AG09309 (cell line): ENCODE results near the gene TMEM125.

Experiments used
- DNase-seq: peaks from one replicate; pipeline ENCODE4 v3.0.0-alpha.2; 2010; ENCODE audit warnings: low read depth
- H3K4me3 ChIP-seq: 2 replicates; pipeline ENCODE4 v1.5.1; 2011; ENCODE audit warnings: mild to moderate bottlenecking, low read depth, low read length, moderate library complexity; ENCODE audit not compliant: control insufficient read depth
- TF ChIP-seq, protein P1 (sequence below): IDR thresholded peaks from 2 replicates; pipeline ENCODE4 v1.5.1; 2011; ENCODE audit warnings: mild to moderate bottlenecking, low read depth, low read length, inconsistent platforms; ENCODE audit not compliant: insufficient read depth, control insufficient read depth; ENCODE audit errors: missing control alignments

The TMEM125 gene

DNA sequence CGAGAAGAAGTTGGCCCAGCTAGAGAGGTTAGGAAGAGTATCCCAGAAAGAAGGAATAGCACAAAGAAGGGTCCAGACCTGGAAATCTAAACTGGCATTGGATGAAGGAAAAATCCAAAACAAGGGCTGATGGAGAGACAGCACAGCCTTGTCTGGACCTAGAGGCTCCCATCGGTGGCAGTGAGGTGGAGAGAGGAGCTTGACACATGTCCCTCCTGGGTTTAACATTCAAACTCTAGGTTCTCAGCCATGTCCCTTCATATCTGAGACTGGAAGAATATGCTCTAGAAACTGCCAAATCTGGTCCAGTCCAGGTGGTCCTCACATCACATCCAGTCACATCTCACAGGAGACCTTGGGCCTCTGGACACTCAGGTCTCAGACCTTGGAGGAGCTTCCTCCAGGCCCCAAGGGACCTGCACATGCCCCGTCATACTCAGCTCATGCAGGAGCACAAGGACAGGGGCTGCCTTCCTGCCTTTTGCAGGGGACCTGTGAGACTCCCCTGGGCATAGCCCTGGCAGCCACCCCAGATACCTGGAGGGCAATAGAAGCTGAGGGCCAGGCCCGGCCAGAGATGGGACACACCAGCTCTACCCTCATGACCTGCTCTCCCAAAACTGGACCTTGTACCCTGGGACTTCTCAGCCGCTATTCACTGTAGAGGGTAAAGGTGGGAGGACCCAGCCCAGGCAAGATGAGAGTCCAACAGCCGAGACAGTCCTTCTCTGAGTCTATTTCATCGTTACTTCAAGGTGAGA, 7.5 kb downstream of the TMEM125 start:
- DNase-seq = no peak
- TF ChIP-seq, protein P1, sequence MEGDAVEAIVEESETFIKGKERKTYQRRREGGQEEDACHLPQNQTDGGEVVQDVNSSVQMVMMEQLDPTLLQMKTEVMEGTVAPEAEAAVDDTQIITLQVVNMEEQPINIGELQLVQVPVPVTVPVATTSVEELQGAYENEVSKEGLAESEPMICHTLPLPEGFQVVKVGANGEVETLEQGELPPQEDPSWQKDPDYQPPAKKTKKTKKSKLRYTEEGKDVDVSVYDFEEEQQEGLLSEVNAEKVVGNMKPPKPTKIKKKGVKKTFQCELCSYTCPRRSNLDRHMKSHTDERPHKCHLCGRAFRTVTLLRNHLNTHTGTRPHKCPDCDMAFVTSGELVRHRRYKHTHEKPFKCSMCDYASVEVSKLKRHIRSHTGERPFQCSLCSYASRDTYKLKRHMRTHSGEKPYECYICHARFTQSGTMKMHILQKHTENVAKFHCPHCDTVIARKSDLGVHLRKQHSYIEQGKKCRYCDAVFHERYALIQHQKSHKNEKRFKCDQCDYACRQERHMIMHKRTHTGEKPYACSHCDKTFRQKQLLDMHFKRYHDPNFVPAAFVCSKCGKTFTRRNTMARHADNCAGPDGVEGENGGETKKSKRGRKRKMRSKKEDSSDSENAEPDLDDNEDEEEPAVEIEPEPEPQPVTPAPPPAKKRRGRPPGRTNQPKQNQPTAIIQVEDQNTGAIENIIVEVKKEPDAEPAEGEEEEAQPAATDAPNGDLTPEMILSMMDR = no peak
- no peak overlapping the region for H3K4me3 ChIP-seq

DNA sequence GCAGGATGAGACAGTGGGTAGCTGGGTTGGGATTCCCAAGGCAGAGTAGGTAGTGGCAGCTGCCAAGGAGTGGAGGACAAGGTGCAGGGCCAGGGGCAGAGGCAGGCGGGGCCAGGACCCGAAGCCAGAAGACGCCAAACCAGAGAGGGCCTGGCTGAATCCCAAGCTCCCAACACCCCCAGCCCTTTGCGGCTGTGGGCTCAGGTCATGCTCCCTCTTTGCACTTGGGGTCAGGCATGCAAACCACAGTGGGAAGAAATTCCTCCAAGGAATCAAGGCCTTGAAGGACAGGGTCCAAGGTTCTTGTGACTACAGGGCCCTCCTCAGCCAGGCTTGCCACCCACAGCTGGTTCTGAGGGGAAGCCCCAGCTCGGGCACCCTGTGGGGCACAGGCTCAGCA, 9.4 kb downstream of the TMEM125 start:
- no peak overlapping the region for H3K4me3 ChIP-seq
- TF ChIP-seq, protein P1 = no peak
- no peak for DNase-seq

DNA sequence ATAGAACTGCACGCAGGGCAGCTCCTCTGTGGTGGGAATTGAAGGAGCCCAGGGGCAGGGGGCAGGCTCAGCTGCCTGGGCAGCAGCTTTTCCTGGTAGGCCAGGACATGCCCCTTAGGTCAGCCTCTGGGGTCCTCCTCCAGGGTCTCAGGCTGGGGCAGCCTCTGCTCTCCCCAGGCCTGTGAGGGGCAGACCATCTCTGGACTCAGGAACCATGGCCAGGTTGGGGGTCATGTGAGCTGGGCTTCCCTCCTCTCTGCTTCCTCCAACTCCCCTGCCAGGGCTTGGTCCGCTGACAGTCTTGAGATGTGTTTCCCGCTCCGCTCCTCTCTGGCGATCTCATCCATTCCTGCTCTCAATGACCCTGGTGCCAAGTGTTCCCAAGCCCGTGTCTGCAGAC, 9.9 kb downstream of the TMEM125 start:
- TF ChIP-seq, protein P1 = no peak
- no peak overlapping the region for H3K4me3 ChIP-seq
- no peak for DNase-seq

DNA sequence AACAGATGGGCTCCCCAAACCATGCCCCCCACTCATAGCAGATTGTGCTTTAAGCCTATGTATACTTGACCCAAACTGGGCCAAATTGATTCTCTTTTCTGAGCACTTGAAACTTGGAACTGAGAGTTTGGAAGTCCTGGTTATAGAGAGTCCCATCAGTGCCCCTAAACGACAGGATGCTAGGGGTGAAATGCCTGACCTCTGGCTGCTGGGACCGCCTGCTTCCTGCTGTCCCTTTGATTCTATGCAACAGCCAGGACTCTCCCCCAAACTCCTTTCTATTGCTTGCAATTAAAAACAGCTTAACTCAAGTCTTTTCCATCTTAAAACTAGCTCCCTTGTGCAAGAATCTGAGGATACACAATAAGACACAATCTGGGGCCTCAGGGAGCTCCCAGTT, 10.9 kb downstream of the TMEM125 start:
- TF ChIP-seq, protein P1 = no peak
- no peak overlapping the region for H3K4me3 ChIP-seq
- DNase-seq = no peak

DNA sequence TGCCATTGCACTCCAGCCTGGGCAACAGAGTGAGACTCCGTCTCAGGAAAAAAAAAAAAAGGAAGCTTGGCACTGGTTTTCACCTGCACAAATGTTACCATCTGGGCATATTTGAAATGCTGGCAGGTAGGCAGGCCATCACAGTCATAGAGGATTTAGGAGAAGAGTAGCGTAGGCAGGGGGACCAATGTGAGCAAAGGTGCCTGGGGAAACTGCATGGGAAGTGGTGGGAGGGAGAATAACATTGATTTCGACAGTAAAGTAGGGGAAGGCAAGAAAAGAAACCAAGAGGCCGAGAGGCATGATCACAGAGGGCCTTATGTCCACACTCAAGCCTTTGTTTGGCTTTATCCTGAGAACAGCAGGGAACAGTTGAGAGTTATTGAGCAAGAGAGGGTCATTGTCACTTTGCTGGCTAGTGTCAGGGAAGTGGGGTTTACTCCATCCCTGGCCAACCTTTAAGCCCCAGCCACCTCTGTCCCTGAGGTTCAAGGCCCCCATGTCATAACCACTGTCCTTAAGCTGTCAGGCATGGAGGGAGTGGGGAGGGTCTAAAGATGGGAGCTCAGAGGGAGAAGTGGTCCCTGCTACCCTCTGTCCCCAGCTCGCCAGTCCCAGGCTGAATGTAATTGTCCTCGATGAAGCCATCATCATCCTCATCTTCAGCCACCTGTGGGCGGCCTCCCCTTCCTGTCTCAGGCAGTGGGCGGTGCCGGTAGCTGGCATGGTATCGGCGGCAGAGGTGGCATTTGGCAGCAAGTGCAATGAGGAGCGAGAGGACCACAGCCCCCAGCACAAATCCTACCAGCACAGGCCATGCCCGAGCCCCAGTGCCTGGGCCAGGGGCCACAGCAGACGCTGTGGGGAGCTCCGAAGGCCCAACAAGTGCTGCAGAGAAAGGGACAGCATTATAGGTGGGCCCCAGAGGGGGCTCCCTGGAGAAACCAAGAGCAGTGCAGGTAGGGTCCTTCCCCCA, 12.7 kb downstream of the TMEM125 start:
- TF ChIP-seq, protein P1 = no peak

DNA sequence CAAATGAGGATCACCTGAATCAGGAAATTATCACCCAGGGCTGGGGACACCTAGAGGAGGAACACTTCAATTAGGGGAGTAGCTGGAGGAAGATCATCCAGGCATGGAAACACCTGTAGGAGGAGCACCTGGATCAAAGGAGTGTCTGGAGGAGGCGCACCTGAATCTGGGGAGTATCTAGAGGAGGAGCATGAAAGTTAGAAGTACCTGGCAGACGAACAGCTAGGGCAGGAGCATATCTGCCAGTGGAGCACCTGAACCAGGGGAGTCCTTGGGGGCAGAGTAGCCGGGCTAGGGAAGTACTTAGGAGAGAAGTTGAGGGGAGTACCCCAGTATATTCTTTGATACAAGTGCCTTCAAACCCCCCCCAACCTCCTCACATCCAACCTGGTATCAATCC, 14.3 kb downstream of the TMEM125 start:
- no peak for DNase-seq
- no peak overlapping the region for H3K4me3 ChIP-seq
- TF ChIP-seq, protein P1 = no peak

More for the DNA sequence above, 12.7 kb downstream of the TMEM125 start:
- no peak overlapping the region for H3K4me3 ChIP-seq
- no peak for DNase-seq
